ENCODE data around the gene TP53RK. TPM values are rescaled to one million over a fixed set of nuclear protein-coding genes. Genes with fewer than 3 reads are reported as not detected.

TP53RK gene
- total RNA-seq, 1 donor from 2014 or later, result 17.3 TPM

- intact Hi-C loops (cut with micrococcal nuclease), result no loop called here
Observed at GRCh38 chr20:46708172-46708860, 19.1 kb upstream of the TP53RK start.

- intact Hi-C loops (cut with micrococcal nuclease), result no loop called here
Observed at GRCh38 chr20:46706242-46706641, 17.0 kb upstream of the TP53RK start.

- intact Hi-C loops (cut with micrococcal nuclease), result no loop called here
Observed at GRCh38 chr20:46705378-46705729, 16.1 kb upstream of the TP53RK start.

GRCh38 chr20:46704714-46705377 is 15.6 kb upstream of the TP53RK start:
- intact Hi-C loops (cut with micrococcal nuclease), result no loop called here

GRCh38 chr20:46703435-46703834 is 14.2 kb upstream of the TP53RK start:
- intact Hi-C loops (cut with micrococcal nuclease), result no loop called here

- intact Hi-C loops (cut with micrococcal nuclease), result no loop called here
Observed at GRCh38 chr20:46702447-46703203, 13.4 kb upstream of the TP53RK start.

GRCh38 chr20:46701986-46702385 is 12.7 kb upstream of the TP53RK start:
- intact Hi-C loops (cut with micrococcal nuclease), result no loop called here

GRCh38 chr20:46701556-46701955 is 12.3 kb upstream of the TP53RK start:
- intact Hi-C loops (cut with micrococcal nuclease), result no loop called here

GRCh38 chr20:46701057-46701456 is 11.8 kb upstream of the TP53RK start:
- intact Hi-C loops (cut with micrococcal nuclease), result no loop called here

GRCh38 chr20:46700481-46700880 is 11.2 kb upstream of the TP53RK start:
- intact Hi-C loops (cut with micrococcal nuclease), result no loop called here

GRCh38 chr20:46699651-46700359 is 10.6 kb upstream of the TP53RK start:
- intact Hi-C loops (cut with micrococcal nuclease), result no loop called here

- intact Hi-C loops (cut with micrococcal nuclease), result no loop called here
Observed at GRCh38 chr20:46698788-46699187, 9.5 kb upstream of the TP53RK start.

- intact Hi-C loops (cut with micrococcal nuclease), result no loop called here
Observed at GRCh38 chr20:46696791-46697279, 7.6 kb upstream of the TP53RK start.

- intact Hi-C loops (cut with micrococcal nuclease), result no loop called here
Observed at GRCh38 chr20:46695892-46696291, 6.6 kb upstream of the TP53RK start.

- intact Hi-C loops (cut with micrococcal nuclease), result no loop called here
Observed at GRCh38 chr20:46694484-46694883, 5.2 kb upstream of the TP53RK start.

- intact Hi-C loops (cut with micrococcal nuclease), result no loop called here
Observed at GRCh38 chr20:46691196-46691595, 2.0 kb upstream of the TP53RK start.

GRCh38 chr20:46690219-46691106 is 1.2 kb upstream of the TP53RK start:
- intact Hi-C loops (cut with micrococcal nuclease), result no loop called here

GRCh38 chr20:46689754-46690085 is 476 bp upstream of the TP53RK start:
- intact Hi-C loops (cut with micrococcal nuclease), result loop anchor here (1.0 to 10.0 kb wide), 12 partner anchors 8 to 1725 kb away; partner anchors contain the start of genes ELMO2, NCOA5, STK4 and TOMM34

GRCh38 chr20:46688151-46689081 is 828 bp downstream of the TP53RK start:
- intact Hi-C loops (cut with micrococcal nuclease), result loop anchor here (1.0 to 10.0 kb wide), 12 partner anchors 7 to 1724 kb away; partner anchors contain the start of genes ELMO2, NCOA5, STK4 and TOMM34

Measured in T-helper 1 cell treated with Interleukin-12 subunit alpha and Interleukin-12 subunit beta and Interleukin-4 antibody, amounts not matched to agents 30 ng/mL and 1 ng/mL, for 36 hours (primary cell).